Breast epithelium (tissue), 4 donors: ENCODE data around the gene WWOX. TPM values are rescaled to one million over a fixed set of nuclear protein-coding genes. Genes with fewer than 3 reads are reported as not detected.

Source experiments
- DNase-seq, 2 donors: peaks; one replicate each; pipeline ENCODE4 v3.0.0-alpha.2; 2019; ENCODE audit warnings: low spot score in 2 of 2
- H3K27ac ChIP-seq, 2 donors: fragments of 200-600 bp; sonication (generic) in 1 of 2; one replicate each; pipeline ENCODE4 v1.5.1; 2016 to 2019; ENCODE audit warnings: mild to moderate bottlenecking in 1 of 2
- H3K27me3 ChIP-seq, 2 donors: fragments of 200-600 bp; sonication (generic) in 1 of 2; one replicate each; pipeline versions ENCODE4 v1.5.1 to v1.6.0; 2017 to 2019; ENCODE audit warnings: control low read depth in 1 of 2, mild to moderate bottlenecking in 1 of 2
- H3K36me3 ChIP-seq: fragments of 200-600 bp; one replicate; pipeline ENCODE4 v1.5.1; 2019
- H3K4me1 ChIP-seq, 2 donors: fragments of 200-600 bp; sonication (generic); one replicate each; pipeline ENCODE4 v1.5.1; 2016 to 2019; ENCODE audit warnings: control low read depth in 1 of 2
- H3K4me3 ChIP-seq, 3 donors: fragments of 200-600 bp; sonication (generic); 1 replicate in 2 of 3; 2 replicates in 1 of 3; pipeline ENCODE4 v1.5.1; 2016 to 2019; ENCODE audit warnings: mild to moderate bottlenecking in 3 of 3, moderate library complexity in 2 of 3
- H3K9me3 ChIP-seq, 2 donors: fragments of 200-600 bp; sonication (generic) in 1 of 2; one replicate each; pipeline ENCODE4 v1.5.1; 2016 to 2019; ENCODE audit warnings: control low read depth in 1 of 2
- POLR2A ChIP-seq: fragments of 450-650 bp; IDR thresholded peaks from one replicate; pipeline ENCODE4 v1.6.1; 2016; ENCODE audit warnings: antibody characterized with exemption, mild to moderate bottlenecking, moderate library complexity
- POLR2AphosphoS5 ChIP-seq, 3 donors: sonication (generic); formaldehyde crosslinking; IDR thresholded peaks; one replicate each; pipeline ENCODE4 v1.6.1; 2017; ENCODE audit warnings: antibody characterized with exemption in 3 of 3
- intact Hi-C: fragments of 100-400 bp; cut with DNase I; formaldehyde crosslinking; loops from one replicate; pipeline ENCODE4 v1.15.1; 2023; ENCODE audit warnings: low total_unique reads
- total RNA-seq, 3 donors: library from RNA; depleted of rRNA; stranded (reverse); fragments of >200 nt; gene quantifications; one replicate each; pipeline ENCODE4 v1.1.0, GENCODE V29; 2016
- TF ChIP-seq, protein P1 (sequence below), 3 donors: fragments of 450-650 bp; IDR thresholded peaks; one replicate each; pipeline ENCODE4 v1.5.1; 2016 to 2017; ENCODE audit warnings: antibody characterized with exemption in 3 of 3, mild to moderate bottlenecking in 3 of 3, moderate library complexity in 3 of 3

WWOX gene
- total RNA-seq, 3 donors from 2014 or later, result 42.9 to 73.6 (median 43.4) TPM

DNA sequence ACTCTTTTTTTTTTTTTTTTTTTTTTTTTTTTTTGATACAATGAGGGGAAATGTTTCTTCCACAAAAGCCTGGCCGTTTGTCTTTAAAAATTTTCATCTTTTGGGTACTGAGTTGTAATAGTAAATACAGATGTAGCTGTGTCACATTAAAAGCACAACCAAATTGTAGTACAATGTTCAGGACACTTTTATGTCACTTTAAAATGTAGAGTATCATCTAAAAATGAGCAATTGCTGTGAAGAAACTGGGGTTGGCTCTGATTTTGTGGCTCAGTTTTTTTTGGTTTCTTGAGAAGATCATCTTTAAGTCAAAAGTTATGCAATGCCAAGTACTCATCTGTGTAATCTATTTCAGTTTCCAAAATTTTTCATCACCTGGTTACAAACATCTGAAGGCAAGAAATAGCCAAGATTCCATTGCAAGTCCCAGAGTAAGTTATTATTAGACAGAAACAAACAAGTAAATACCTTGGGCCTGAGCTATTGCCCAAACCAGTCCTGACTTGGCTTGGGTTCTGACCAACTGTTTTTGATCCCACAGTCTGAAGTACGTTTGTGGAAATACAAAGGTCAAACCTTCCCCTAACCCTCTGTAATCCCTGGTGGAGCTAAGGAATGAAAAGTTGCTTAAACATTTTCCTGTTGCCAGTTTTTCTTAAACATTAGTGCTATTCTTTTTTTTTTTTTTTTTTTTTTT is 717.2 kb downstream of the WWOX start:
- TF ChIP-seq, protein P1, sequence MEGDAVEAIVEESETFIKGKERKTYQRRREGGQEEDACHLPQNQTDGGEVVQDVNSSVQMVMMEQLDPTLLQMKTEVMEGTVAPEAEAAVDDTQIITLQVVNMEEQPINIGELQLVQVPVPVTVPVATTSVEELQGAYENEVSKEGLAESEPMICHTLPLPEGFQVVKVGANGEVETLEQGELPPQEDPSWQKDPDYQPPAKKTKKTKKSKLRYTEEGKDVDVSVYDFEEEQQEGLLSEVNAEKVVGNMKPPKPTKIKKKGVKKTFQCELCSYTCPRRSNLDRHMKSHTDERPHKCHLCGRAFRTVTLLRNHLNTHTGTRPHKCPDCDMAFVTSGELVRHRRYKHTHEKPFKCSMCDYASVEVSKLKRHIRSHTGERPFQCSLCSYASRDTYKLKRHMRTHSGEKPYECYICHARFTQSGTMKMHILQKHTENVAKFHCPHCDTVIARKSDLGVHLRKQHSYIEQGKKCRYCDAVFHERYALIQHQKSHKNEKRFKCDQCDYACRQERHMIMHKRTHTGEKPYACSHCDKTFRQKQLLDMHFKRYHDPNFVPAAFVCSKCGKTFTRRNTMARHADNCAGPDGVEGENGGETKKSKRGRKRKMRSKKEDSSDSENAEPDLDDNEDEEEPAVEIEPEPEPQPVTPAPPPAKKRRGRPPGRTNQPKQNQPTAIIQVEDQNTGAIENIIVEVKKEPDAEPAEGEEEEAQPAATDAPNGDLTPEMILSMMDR (IDR thresholded peaks at IDR 0.05), result no peak
- peak in 1 of 3 donors; percentile 60 for TF ChIP-seq POLR2AphosphoS5 (IDR thresholded peaks at IDR 0.05)
- Histone ChIP-seq H3K4me3 (no peak overlapping the region), H3K9me3 (no peaks in the 10 kb centered on the region), H3K27me3 (no peaks in the 10 kb centered on the region), H3K27ac (peak overlapping the region in 1 of 2 donors; percentile 59), H3K4me1 (peaks cover 0 to 10% of the 10 kb centered on the region in 2 donors), H3K36me3 (no peaks in the 10 kb centered on the region)
- intact Hi-C loops, result no loop called here
- DNase-seq, result peak in 1 of 2 donors; percentile 63

DNA sequence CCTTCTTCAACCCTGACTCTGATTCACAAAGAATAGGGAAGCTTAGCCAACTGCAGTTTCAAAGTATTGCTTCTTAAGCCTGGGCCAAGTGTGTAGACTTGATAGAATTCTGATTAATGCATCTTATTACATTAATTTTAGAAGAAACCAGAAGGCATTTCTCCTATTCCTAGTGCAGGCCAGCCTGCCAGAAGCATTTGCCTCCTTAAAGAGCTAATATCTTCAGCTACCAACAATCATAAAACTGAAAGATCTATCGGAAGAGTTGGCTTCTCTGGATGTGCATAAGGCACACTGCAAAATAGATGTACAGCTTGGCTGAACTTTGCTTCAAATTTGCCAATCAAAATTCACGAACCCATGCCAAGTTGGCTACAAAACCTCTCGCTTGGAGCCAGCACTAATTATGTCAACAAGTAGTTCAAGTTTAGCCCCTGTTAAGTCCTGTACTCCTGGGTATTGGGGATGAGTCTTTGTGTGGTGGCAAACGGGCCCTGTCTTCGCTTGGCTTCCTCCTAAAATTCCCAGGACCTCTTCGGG is 717.8 kb downstream of the WWOX start:
- Histone ChIP-seq H3K36me3 (no peaks in the 10 kb centered on the region), H3K4me3 (no peak overlapping the region), H3K4me1 (peaks cover 0 to 10% of the 10 kb centered on the region in 2 donors), H3K9me3 (no peaks in the 10 kb centered on the region), H3K27me3 (no peaks in the 10 kb centered on the region), H3K27ac (peak overlapping the region; percentile 59 to 72)
- TF ChIP-seq POLR2AphosphoS5 (IDR thresholded peaks at IDR 0.05) (peak in 1 of 3 donors; percentile 13), POLR2A (no peak)
- intact Hi-C loops, result no loop called here
- DNase-seq, result no peak

DNA sequence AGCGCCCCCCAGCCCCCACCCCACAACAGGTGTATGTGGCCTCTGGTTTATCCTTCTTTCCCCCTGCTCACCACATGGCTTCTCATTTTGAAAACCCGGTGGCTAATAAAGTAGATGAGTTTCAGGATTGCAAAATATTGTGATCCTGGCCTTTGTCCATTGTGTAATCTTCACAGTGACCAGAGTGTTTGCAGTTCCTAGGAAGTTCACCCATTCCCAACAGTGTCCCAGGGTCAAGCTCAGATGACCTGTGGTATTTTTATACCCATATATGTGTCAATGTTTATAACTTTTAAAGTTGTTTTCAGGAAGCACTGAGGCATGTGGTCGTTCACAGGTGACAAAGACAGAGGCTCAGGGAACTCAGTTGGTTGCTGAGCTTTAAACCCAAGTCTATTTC is 721.9 kb downstream of the WWOX start:
- H3K4me1 ChIP-seq, result peaks cover 0 to 10% of the 10 kb centered on the region in 2 donors
- no peak for DNase-seq
- no peaks in the 10 kb centered on the region for H3K27me3 ChIP-seq
- TF ChIP-seq, protein P1 (IDR thresholded peaks at IDR 0.05), result no peak
- TF ChIP-seq POLR2AphosphoS5 (IDR thresholded peaks at IDR 0.05) (no peak), POLR2A (no peak)
- no peaks in the 10 kb centered on the region for H3K9me3 ChIP-seq
- H3K27ac ChIP-seq, result no peak overlapping the region
- intact Hi-C loops, result no loop called here
- no peak overlapping the region for H3K4me3 ChIP-seq
- no peaks in the 10 kb centered on the region for H3K36me3 ChIP-seq

DNA sequence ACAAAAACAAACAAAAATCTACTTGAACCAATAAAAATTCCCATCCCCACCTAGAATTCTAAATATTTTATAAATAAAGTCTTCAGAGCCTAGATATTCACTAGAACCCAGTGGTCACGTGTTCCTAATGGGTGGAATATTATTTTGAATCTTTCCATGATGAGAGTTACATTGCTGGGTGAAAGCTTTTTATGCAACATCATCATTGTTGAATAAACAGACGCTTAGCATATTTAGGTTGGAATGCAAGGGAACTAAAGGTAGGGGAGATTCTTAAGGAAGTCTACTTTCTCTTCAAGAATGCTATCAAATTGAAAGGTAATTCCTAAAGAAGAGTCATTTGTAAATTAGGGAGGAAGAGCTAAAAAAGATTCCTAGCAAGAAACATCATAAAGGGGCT is 723.1 kb downstream of the WWOX start:
- TF ChIP-seq, protein P1 (IDR thresholded peaks at IDR 0.05), result no peak
- no peak for TF ChIP-seq POLR2AphosphoS5 (IDR thresholded peaks at IDR 0.05)
- no peak for TF ChIP-seq POLR2A
- H3K9me3 ChIP-seq, result no peaks in the 10 kb centered on the region
- no peak for DNase-seq
- H3K4me3 ChIP-seq, result no peak overlapping the region
- no peaks in the 10 kb centered on the region for H3K36me3 ChIP-seq
- no peaks in the 10 kb centered on the region for H3K27me3 ChIP-seq
- no peak overlapping the region for H3K27ac ChIP-seq
- intact Hi-C loops, result no loop called here
- H3K4me1 ChIP-seq, result peaks cover 0 to 7% of the 10 kb centered on the region in 2 donors

DNA sequence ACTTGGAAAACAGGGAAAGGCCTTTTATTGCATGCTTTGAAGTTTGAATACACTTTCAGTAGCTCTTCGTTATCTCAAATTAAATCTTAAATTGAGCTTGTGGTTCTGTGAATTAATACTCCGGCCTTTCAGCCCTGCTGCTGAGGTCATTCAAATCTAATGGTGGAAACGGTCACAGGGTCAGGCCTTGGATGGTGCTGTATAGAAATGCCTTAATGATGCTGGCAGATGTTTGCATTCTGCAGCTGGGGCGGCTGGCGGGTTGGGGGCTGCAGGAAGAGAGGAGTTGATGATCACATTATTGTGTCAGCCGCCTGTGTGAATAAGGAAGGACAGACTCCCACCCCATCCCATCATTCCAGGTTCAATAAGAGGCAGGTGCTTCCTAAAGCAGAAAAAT is 723.6 kb downstream of the WWOX start:
- Histone ChIP-seq H3K9me3 (no peaks in the 10 kb centered on the region), H3K27me3 (no peaks in the 10 kb centered on the region), H3K4me1 (peaks cover 0 to 2% of the 10 kb centered on the region in 2 donors), H3K27ac (no peak overlapping the region), H3K36me3 (no peaks in the 10 kb centered on the region), H3K4me3 (no peak overlapping the region)
- no peak for DNase-seq
- intact Hi-C loops, result no loop called here
- TF ChIP-seq POLR2AphosphoS5 (IDR thresholded peaks at IDR 0.05), result no peak
- TF ChIP-seq, protein P1 (IDR thresholded peaks at IDR 0.05), result no peak
- no peak for TF ChIP-seq POLR2A
